Fibroblast of lung (primary cell): ENCODE measurements around the gene INPP5A.

ENCODE experiments used
- CTCF ChIP-seq, 2 donors: IDR thresholded peaks in 1 of 2; conservative IDR thresholded peaks in 1 of 2; 1 replicate in 1 of 2; 2 replicates in 1 of 2; pipeline ENCODE4 v1.5.1; 2011 to 2012; ENCODE audit warnings: low read length in 2 of 2, control low read depth in 1 of 2, inconsistent platforms in 1 of 2, low read depth in 1 of 2, mild to moderate bottlenecking in 1 of 2
- EZH2 ChIP-seq: IDR thresholded peaks from 2 replicates; pipeline ENCODE4 v1.5.1; 2012; ENCODE audit warnings: low read length, control low read depth, mild to moderate bottlenecking; ENCODE audit errors: missing control alignments

GRCh38 chr10:132608511-132609195 is 71.1 kb downstream of the INPP5A start:
- no peak for TF ChIP-seq CTCF (conservative IDR thresholded peaks at IDR 0.05 in 1 of 2, IDR thresholded peaks at IDR 0.05 in 1 of 2; ENCODE audit: low read depth in 1 of 2, low read length in 2 of 2)
- TF ChIP-seq EZH2: no peak
